ENCODE data around the gene ARHGAP45.

The ARHGAP45 gene

DNA sequence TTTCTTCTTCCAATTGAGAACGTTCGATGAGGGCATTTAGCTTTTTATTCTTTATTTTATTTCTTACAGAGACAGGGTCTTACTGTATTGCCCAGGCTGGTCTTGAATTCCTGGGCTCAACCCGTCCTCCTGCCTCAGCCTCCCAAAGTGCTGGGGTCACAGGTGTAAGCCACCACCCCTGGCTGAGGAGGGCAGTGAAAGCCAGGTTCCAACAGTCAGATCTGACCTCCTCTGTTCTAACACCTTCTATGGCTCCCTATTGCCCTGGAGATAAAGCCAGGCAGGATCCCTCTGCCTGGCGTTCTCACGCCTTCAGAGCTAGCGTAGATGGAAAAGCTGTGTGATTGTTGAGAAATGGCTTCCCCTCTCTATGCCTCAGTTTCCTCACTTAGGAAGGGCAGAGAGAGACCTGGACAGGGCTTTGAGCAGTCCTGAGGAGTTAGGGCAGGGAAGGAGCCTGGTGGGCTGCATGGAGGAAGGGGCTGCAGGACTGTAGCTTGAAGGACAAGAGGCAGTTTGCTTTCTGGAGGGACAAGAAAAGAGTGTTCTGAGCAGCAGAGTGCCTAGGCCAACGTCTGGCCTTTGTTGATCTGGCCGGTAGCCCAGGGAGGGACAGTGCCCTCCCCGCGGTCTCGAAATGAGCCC is 5.5 kb downstream of the ARHGAP45 start:
- no peak overlapping the region for H3K4me3 ChIP-seq (ENCODE audit: control insufficient read depth, low read depth, low read length)
- DNase-seq (ENCODE audit: low read depth): no peak
- TF ChIP-seq CTCF (conservative IDR thresholded peaks at IDR 0.05; ENCODE audit: control insufficient read depth, insufficient read depth, low read depth, low read length): no peak

GRCh38 chr19:1073063-1073955 is 6.3 kb downstream of the ARHGAP45 start:
- no peak overlapping the region for H3K4me3 ChIP-seq (ENCODE audit: control insufficient read depth, low read depth, low read length)
- no peak for TF ChIP-seq CTCF (conservative IDR thresholded peaks at IDR 0.05; ENCODE audit: control insufficient read depth, insufficient read depth, low read depth, low read length)
- no peak for DNase-seq (ENCODE audit: low read depth)

DNA sequence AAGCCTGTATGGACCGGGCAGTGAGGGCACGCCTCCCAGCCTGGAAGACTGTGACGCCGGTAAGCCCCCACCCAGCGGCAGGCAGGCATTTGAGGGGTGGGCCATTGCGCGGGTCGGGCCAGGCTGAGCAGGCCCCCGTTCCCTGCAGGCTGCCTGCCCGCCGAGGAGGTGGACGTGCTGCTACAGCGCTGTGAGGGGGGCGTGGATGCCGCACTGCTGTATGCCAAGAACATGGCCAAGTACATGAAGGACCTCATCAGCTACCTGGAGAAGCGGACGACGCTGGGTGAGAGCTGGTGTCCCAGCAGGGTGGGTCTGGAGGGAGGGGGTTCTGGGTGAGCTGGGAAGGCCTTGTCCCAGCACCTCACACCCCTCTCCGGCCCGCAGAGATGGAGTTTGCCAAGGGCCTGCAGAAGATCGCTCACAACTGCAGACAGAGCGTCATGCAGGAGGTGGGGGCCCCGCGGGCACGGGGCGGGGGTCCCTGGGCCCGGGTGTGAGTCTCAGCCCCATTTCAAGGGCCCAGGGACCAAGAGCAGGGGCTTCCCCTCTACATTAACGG is 7.1 kb downstream of the ARHGAP45 start:
- no peak for DNase-seq (ENCODE audit: low read depth)
- no peak overlapping the region for H3K4me3 ChIP-seq (ENCODE audit: control insufficient read depth, low read depth, low read length)
- TF ChIP-seq CTCF (conservative IDR thresholded peaks at IDR 0.05; ENCODE audit: control insufficient read depth, insufficient read depth, low read depth, low read length): no peak

DNA sequence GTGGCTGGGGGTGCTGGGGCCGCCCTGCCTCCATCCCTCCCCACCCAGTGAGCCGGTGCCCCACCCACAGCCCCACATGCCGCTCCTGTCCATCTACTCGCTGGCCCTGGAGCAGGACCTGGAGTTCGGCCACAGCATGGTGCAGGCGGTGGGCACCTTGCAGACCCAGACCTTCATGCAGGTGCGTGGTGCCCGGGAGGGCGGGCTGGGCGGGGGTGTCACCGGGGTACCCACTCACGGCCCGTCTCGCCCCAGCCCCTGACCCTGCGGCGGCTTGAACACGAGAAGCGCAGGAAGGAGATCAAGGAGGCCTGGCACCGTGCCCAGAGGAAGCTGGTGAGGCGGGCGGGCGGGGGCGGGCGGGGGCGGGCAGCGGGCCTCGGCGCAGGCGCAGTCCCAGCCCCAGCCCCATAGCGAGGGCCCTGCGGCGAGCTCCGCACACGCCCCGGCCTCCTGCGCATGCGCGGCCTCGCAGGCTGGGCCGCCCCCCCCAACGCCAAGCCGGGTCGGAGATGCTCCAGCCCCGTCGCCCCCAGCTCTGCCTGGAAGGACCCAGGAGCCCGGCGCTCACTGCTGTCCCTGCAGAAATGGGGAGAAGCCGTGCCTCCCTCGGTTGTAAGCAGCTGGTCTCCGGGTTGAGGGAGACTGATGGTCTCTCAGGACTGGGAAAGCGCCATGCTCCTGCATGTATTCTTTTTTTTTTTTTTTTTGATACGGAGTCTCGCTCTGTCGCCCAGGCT is 7.7 kb downstream of the ARHGAP45 start:
- no peak for TF ChIP-seq CTCF (conservative IDR thresholded peaks at IDR 0.05; ENCODE audit: control insufficient read depth, insufficient read depth, low read depth, low read length)
- no peak for DNase-seq (ENCODE audit: low read depth)
- no peak overlapping the region for H3K4me3 ChIP-seq (ENCODE audit: control insufficient read depth, low read depth, low read length)

- DNase-seq (ENCODE audit: low read depth): no peak
- no peak for TF ChIP-seq CTCF (conservative IDR thresholded peaks at IDR 0.05; ENCODE audit: control insufficient read depth, insufficient read depth, low read depth, low read length)
- no peak overlapping the region for H3K4me3 ChIP-seq (ENCODE audit: control insufficient read depth, low read depth, low read length)
Measured at GRCh38 chr19:1076046-1076386, 9.0 kb downstream of the ARHGAP45 start.

DNA sequence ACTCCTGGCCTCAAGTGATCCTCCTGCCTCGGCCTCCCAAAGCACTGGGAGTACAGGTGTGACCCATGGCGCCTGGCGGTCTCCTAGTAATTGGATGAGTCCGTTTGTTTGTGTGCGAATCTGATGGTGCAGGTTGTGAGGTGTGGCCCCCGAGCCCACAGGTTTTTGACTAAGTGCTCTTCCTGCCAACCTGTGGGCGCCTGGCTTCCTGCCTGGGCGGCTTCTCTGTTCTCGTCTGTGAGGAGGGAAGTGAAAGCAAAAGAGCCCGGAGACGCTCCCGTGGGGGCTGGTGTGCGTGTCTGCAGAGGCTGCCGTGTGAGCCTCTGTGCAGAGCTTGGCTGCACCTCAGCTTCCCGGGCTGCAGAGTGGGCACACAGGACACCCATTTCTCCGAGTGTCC is 10.0 kb downstream of the ARHGAP45 start:
- H3K4me3 ChIP-seq (ENCODE audit: control insufficient read depth, low read depth, low read length): no peak overlapping the region
- no peak for DNase-seq (ENCODE audit: low read depth)
- TF ChIP-seq CTCF (conservative IDR thresholded peaks at IDR 0.05; ENCODE audit: control insufficient read depth, insufficient read depth, low read depth, low read length): no peak

Data from fibroblast of mammary gland (primary cell).